ENCODE results near the gene MLKL.
A peak's percentile ranks its signal among the peaks of the same experiment; 100 is the strongest.
"Not testable (repeated sequence)": the region's sequence is repeated elsewhere in the genome, so short reads cannot be mapped to it uniquely, and the experiment has no call there.

The MLKL gene

DNA sequence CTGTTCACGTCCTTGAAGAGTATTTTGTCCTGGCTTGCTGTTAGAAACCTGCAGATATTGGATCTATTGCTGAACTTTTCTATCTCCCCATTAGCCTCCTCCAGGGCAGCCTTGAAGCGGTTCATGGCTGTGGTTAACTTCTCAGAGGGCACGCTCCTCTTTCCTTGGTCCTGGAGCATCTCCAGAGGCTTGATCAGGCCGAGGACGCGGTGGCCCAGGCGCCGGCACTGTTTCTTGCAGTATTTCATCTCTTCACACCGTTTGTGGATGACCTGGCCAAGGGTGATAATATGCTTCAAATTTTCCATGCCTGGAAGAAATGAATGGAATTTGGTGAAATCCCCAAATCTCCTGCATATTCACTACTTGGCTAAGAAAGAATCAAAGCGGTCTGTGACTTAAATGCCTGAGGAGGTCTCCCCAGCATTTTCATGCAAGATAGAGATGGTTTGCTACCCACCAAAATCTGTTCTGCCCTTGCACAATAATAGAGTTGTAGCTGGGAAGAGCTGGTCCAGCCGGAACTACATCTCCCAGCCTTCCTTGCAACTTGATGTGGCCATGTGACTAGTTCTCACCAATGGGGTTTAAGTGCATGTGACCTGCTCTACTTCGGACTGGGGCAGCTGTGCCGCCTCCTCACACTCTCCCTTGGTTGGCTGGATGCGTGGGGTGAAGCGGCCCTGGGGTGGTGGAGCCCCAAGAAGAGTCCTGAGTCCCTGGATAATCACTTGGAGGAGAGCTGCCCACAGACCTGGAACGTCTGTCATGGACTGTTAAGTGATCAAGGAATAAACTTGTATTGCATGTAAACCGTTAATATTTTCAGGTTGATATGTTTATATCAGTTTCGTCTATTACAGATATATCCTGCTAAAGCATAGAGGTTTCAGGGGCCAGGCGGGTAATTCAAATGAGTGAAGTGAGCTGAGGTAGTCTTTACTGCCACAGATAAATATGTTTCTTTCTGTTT, 4.9 kb downstream of the MLKL start:
- peak; percentile 39 to 87 for DNase-seq

DNA sequence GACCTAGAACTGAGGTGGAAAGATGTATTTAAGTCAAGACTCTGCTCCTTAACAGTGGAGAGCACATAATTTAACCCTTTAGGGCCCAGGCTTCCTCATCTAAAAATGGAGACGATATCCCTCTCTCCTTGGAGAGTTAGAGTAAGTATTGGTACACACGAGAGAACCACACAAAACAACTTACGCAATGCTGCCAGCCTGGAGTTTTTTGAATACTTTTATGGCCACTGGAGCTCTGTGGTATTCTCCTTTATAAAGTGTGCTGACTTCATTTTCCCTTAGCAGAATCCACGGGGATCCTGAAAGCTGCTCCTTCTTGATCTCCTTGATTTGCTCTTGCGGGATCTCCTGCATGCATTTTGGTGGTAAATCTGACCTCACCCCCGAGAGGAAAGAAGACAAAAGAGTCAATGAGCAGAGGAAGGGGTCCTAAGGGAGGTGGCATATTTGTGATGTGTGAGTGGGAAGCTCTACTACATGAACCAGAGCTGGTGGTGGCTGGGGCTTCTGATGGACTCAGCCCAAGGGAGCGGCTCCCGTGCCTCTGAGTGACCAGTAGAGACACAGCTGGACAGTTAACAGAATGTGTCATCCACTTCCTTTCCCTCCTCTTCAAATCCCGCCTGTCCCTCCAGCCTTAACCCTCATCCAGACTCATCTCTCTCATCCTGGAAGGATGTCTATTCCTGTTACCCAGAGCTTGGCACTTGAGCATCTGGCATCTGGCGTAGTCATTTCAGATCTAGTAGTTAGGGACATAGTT, 9.4 kb downstream of the MLKL start:
- no peak for DNase-seq

DNA sequence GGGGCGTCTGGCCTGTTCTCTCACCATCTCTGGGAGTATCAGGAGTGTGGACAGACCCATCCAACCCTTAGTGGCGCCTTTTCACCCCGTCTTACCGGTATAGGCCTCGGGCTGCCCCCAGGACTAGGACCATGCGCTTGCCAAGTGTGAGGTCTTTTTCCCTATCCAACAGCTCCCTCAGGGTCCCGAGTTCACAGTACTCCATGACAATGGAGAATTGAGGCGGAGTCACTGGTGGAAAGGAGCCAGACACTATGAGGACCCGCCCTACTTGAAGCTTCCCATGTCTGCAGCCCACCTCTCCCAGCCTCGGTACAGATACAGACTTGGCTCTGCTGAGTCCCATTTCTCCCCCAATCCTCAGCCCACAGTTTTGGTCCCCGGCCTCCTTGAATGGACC, 18.1 kb downstream of the MLKL start:
- no peak for DNase-seq

DNA sequence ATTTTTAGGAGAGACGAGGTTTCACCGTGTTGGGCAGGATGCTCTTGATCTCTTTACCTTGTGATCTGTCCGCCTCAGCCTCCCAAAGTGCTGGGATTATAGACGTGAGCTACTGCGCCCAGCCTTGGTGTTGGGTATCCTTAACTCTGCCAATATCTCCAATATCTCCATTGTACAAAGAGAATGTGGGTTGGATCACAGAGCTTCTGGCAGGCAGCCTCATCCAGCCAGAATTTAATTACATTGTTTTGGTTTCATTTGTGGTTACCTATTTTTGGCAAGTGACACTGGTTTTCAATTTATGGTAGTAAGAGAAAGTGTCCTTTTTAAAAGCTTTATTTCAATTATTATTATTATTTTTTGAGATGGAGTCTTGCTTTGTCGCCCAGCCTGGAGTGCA, 20.0 kb downstream of the MLKL start:
- DNase-seq, result no peak

- no peak for DNase-seq
These were observed 20.7 kb downstream of the MLKL start for GRCh38 chr16:74679983-74680382.

DNA sequence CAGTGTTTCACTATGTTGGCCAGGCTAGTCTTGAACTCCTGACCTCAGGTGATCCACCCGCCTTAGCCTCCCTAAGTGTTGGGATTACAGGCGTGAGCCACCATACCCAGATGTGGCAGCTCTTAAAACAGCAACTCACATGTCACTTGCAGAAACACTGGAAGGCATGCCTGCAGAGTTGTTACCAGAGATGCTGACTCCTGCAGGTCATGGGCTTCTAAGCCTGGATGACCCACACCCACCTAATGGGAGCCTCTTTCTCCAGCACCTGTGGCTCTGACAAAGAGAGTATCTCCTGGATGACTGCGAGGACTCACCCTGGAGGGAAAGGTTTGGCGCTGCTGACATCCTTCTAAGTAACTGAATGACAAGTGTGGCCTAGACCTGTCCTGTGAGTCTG, 22.8 kb downstream of the MLKL start:
- no peak for DNase-seq

DNA sequence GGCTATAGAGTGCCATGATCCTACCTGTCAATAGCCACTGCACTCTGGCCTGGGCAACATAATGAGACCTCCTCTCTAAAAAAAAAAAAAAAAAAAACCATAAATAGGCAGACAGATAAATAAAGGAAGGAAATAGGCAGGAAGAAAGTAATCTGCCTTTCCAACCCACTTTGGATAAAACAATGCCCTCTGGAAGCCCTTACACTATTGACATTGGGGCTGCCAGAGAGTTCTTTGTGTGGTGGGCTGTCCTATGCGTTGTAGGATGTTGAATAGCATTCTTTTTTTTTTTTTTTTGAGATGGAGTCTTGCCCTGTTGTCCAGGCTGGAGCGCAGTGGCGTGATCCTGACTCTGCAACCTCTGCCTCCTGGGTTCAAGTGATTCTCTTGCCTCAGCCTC, 26.8 kb downstream of the MLKL start:
- DNase-seq, result no peak

GRCh38 chr16:74668877-74669276, 31.8 kb downstream of the MLKL start:
- DNase-seq, result not testable (repeated sequence)

DNA sequence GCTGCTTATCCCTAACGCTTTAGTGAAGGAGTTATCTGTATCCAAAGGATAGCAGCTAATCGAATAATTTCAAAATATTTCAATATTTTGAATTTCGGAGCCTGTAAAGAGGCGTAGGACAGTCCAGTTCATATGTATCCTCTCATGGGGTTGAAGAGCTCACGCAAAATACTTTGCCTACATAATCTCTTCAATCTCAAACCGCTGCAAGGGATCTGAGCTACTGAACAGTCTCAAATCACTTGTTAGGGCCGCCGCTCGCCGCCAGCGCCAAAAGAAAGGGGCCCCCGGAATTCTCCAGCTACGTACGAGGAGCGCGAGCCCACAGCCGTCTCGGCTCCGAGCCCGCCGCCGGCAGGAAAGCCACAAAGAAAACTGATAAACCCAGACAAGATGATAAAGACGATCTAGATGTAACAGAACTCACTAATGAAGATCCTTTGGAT, 33.4 kb downstream of the MLKL start:
- DNase-seq, result no peak

GRCh38 chr16:74666425-74667254, 34.0 kb downstream of the MLKL start, which contains the start of gene RFWD3:
Gene RFWD3, minus strand, starts transcription at chr16:74666877. Its CDS starts 5,428 bp downstream, at chr16:74661449.
- peak; percentile 95 to 98 for DNase-seq

GRCh38 chr16:74666010-74666421, 34.6 kb downstream of the MLKL start:
- DNase-seq, result no peak

GRCh38 chr16:74661064-74661463, 39.6 kb downstream of the MLKL start:
- DNase-seq, result no peak

- DNase-seq, result no peak
These were observed 40.3 kb downstream of the MLKL start for GRCh38 chr16:74660383-74660782.

- DNase-seq, result no peak
These were observed 41.6 kb downstream of the MLKL start for GRCh38 chr16:74659041-74659440.

DNA sequence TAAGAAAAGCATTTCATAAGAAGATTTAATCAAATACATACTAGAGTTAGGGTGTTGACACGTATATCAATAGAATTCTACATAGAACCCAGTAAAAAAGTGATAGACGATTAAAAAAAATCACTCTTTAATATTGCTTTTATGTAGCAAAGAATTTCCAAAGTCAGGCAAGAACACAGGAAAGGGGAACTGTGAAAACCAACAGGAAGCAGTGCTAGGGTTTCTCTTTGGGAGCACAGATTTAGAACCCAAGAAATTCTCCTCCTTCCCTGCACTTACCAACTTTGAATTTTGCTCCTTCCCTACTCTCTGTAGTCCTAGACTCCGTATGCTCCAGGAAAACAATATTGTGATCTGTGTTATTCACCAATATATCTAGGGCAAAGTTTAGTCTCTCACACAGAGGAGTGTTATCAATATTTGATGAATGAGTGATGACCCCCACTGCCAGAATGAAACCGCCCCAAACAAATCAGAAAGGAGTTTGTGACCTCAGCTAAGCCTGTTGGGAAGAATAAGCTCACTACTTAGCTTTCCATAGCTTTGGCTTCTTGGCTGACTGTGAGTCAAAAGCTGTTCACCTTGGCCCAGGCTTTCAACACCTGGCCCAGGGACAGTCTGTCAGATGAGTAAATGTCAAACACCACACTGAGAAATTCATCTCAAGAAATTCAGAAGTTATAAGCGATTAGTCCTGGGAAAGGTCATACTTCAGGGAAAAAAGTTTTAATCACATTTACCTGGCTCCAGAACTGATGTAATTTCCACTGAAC, 42.6 kb downstream of the MLKL start:
- no peak for DNase-seq

DNA sequence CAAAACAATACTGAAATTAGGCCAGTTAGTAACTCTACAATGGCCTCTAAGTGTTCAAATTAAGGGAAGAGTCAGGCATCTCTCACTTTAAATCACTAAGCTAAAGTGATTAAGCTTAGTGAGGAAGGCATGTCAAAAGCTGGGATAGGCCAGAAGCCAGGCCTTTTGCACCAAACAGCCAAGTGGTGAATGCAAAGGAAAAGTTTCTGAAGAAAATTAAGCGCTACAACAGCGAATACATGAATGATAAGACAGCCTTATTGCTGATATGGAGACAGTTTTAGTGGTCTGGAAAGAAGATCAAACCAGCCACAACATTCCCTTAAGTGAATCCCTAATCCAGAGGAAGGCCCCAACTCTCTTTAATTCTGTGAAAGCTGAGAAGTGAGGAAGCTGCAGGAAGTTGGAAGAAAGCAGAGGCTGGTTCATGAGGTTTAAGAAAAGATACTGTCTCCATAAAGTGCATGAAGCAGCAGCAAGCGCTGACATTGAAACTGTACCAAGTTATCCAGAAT, 46.1 kb downstream of the MLKL start:
- no peak for DNase-seq

- DNase-seq, result not testable (repeated sequence)
These were observed 47.8 kb downstream of the MLKL start for GRCh38 chr16:74652883-74653282.

DNA sequence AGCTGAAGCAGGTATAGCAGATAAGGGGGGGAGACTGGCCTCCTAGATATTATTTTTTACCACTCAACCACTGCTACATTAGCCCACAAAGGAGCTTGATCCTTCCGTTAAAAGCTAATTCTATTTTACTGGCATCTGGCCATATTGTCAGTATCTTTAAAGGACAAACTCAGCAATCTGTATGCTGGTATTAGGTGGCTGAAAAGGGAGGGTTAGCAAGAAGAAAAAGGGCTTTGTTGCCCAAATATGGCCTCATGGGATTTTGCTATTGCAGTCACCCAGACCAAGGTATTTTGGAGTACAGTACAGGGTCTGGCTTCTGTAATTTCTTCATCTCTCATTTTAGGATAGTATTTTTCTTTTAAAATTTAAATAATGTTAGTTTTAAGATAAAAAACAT, 48.4 kb downstream of the MLKL start:
- DNase-seq, result no peak

DNA sequence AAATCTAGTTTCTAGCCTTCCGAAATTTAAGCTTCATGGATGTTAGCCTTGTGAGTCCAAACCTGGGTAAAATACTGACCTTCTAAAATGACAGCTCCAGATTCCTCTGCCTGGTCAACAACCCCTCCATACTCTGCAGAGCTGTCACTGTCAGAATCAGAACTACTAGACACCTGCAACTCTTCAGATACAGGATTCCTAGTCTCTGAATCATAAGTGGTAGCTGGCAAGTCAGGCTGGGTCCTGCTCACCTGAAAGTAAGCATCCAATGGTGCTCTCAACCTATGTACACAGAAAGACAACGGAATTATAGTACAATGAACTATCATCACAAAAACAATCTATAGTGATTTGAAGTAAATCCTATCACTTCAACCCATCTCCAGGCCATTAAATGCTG, 48.8 kb downstream of the MLKL start:
- no peak for DNase-seq

DNA sequence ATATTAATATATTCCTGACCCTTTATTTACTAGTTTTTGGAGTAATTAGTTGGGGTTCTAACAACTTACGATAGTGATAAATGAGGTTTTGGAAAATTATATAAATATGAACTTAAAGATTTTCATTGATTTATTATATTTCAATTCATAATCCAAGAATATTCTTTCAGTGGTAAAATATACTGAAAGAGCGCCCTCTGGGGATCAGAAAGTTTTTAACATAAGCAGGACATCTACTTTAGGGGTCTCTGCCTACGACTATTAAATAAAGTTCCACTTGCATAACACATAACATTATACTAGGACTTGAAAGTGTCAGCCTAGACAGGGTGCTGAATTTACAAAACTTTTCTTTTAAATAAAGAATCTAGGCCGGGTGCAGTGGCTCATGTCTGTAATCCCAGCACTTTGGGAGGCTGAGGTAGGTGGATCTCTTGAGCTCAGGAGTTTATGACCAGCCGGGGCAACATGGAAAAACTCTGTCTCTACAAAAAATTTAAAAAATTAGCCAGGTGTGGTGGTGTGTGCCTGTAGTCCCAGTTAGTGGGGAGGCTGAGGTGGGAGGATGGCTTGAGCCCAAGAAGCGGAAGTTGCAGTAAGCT, 49.6 kb downstream of the MLKL start:
- DNase-seq, result peak in 1 of 2 experiments; percentile 22

DNA sequence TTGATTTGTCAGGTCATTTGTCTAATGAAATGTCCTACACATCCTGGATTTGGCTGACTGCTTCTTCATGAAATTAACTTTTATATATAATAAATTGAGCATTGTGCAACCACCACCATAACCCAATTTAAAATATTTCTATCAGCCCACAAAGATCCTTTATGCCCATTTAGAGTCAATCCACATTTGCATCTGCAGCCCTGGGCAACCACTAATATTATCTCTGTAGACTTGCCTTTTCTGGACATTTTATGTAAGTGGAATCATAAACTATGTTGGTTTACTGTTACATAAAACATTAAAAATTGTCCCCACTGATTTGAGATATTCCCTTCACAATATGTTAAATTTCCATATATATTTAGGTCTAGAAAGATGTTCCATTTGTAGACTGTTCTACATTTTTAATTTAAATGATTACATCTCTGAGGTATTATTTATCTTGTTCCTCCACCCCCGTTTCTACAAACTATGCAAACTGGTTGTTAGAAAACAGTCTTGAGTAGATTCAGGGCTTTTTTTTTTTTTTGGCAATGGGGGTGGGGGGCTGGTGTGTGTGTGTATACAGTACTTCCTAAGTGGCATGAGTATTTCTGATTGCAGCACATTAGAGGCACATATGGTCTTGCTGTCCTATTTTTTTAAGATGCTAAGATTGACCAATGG, 50.7 kb downstream of the MLKL start:
- no peak for DNase-seq

Measured in SW 1271 (cell line).